K562 (cell line): Measurements from ENCODE around the gene TM7SF2. TPM values are rescaled to one million over a fixed set of nuclear protein-coding genes. Genes with fewer than 3 reads are reported as not detected.
A peak's percentile ranks its signal among the peaks of the same experiment; 100 is the strongest.

Source experiments
- AFF4 ChIP-seq: sonication (generic); formaldehyde crosslinking; IDR thresholded peaks from 2 replicates; pipeline ENCODE4 v1.8.0; 2023; ENCODE audit warnings: mild to moderate bottlenecking, missing genetic modification reagents
- BDP1 ChIP-seq: IDR thresholded peaks from 3 replicates; pipeline ENCODE4 v1.6.1; 2011; ENCODE audit not compliant: insufficient read length, insufficient read depth
- CTBP1 ChIP-seq: fragments of 450-650 bp; IDR thresholded peaks from 2 replicates; pipeline ENCODE4 v1.6.1; 2016; ENCODE audit warnings: borderline replicate concordance
- ELF2 ChIP-seq: fragments of 250-450 bp; sonication (Bioruptor Pico); IDR thresholded peaks from 2 replicates; pipeline ENCODE4 v1.5.0; 2021; ENCODE audit warnings: mild to moderate bottlenecking
- GTF3C2 ChIP-seq: IDR thresholded peaks from 3 replicates; pipeline ENCODE4 v1.6.1; 2011; ENCODE audit warnings: borderline replicate concordance, mild to moderate bottlenecking, moderate library complexity; ENCODE audit not compliant: insufficient read length; ENCODE audit errors: extremely low read depth
- HOXB6 ChIP-seq: fragments of 250-450 bp; sonication (Bioruptor Pico); IDR thresholded peaks from 2 replicates; pipeline ENCODE4 v1.5.1; 2022; ENCODE audit warnings: mild to moderate bottlenecking, borderline replicate concordance
- IFI16 ChIP-seq: fragments of 250-450 bp; sonication (Bioruptor Pico); IDR thresholded peaks from 2 replicates; pipeline ENCODE4 v2.1.2; 2022; ENCODE audit warnings: mild to moderate bottlenecking, inconsistent platforms
- MNT ChIP-seq, 2 experiments: fragments of 450-650 bp; conservative IDR thresholded peaks; 2 replicates each; pipeline ENCODE4 v1.6.1; 2017; ENCODE audit warnings: mild to moderate bottlenecking in 2 of 2, moderate library complexity in 2 of 2
- OTX1 ChIP-seq: fragments of 450-650 bp; formaldehyde crosslinking; IDR thresholded peaks from 2 replicates; pipeline ENCODE4 v1.4.0; 2022; ENCODE audit warnings: mild to moderate bottlenecking
- SMAD2 ChIP-seq: fragments of 150-350 bp; IDR thresholded peaks from 2 replicates; pipeline ENCODE4 v1.6.1; 2014; ENCODE audit warnings: low read depth, mild to moderate bottlenecking, low read length
- SREBF1 ChIP-seq: fragments of 150-350 bp; IDR thresholded peaks from 2 replicates; pipeline ENCODE4 v1.6.1; 2014; ENCODE audit warnings: antibody characterized with exemption, low read depth, low read length, borderline replicate concordance
- SRSF7 ChIP-seq: fragments of 200-400 bp; formaldehyde crosslinking; optimal IDR thresholded peaks from 2 replicates; pipeline ENCODE3; 2017; ENCODE audit warnings: mild to moderate bottlenecking, low read depth, low read length
- STAT5A ChIP-seq: IDR thresholded peaks from 2 replicates; pipeline ENCODE4 v1.6.1; 2012; ENCODE audit warnings: low read length, inconsistent platforms, borderline replicate concordance
- ZKSCAN3 ChIP-seq: fragments of 250-450 bp; sonication (Bioruptor Pico); IDR thresholded peaks from 2 replicates; pipeline ENCODE4 v1.4.0; 2020
- ZNF165 ChIP-seq: fragments of 250-450 bp; sonication (Bioruptor Pico); IDR thresholded peaks from 2 replicates; pipeline ENCODE4 v1.4.0; 2020; ENCODE audit warnings: borderline replicate concordance
- ZNF212 ChIP-seq: fragments of 450-650 bp; formaldehyde crosslinking; IDR thresholded peaks from 2 replicates; pipeline ENCODE4 v1.4.0; 2020; ENCODE audit warnings: mild to moderate bottlenecking
- ZNF639 ChIP-seq, 2 experiments: fragments of 200-800 bp in 1 of 2; sonication (Bioruptor generic) in 1 of 2; sonication (generic) in 1 of 2; formaldehyde crosslinking in 1 of 2; IDR thresholded peaks in 1 of 2; conservative IDR thresholded peaks in 1 of 2; 2 replicates each; pipeline versions ENCODE4 v1.5.0 to v1.6.1; 2016 to 2020; ENCODE audit warnings: missing compliant biosample characterization in 1 of 2, missing genetic modification characterization in 1 of 2, missing genetic modification reagents in 1 of 2
- polyA plus RNA-seq, 8 experiments: library from polyadenylated mRNA; depleted of rRNA in 4 of 8; stranded (reverse) in 5 of 8; unstranded in 3 of 8; fragments of >200 nt; fragmentation: Nextera tagmentation in 2 of 8; fragmentation: Illumina TruSeq in 1 of 8; extraction: Ambion mirVana in 2 of 8; extraction: Trizol in 1 of 8; gene quantifications; 2 replicates each; pipeline versions ENCODE4 v1.2.1 to v1.2.3, GENCODE V29; 2011 to 2014; ENCODE audit warnings: inconsistent platforms in 1 of 8, missing spikeins in 1 of 8
- total RNA-seq, 7 experiments: library from RNA; depleted of rRNA in 6 of 7; stranded (reverse); fragments of >200 nt in 6 of 7; fragmentation: Illumina TruSeq in 2 of 7; extraction: Trizol in 2 of 7; gene quantifications; 2 replicates each; pipeline versions ENCODE4 v1.2.1 to v1.2.3, GENCODE V29; 2011 to 2021; ENCODE audit warnings: low replicate concordance in 1 of 7

The TM7SF2 gene
- total and polyA plus RNA-seq, 9 of the 15 experiments (the other 6 are each of a cell fraction or from before 2014, with no cell fraction given), result 1.2 to 22.0 (median 14.3) TPM

DNA sequence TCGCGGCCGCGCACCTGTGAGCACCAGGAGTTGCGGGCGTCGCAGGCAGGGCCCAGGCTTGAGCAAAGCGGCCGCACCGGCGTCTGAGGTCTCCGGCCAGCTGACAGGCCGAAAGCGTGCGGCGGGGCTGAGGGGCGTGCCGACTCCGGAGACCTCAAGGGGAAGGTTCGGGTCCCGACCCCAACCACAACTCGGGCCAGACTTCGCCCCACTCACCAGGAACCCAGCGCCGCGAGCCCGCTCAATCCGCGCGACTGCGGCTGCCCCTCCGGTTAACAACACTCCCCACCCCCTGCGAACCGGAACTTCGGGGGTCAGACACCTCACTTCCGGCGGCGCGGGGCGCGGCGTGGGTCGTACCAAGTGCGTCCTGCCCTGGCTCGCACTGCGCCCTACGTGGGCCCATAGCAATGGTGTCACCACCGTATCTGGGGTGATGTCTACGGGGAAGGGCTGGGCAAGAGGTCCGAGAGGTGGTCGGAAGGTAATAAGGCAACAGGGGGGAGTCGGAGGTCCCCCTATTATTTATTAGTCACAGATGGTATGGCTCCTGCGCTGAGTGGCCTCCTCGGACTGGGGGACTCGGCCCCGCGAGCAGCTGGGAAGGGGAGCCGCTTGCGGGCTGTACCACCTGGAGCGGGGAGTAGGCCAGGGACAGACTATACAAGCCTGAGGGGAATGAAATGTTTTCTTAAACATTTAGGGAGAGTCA lies 22.7 kb downstream of the TM7SF2 start, which contains the start of gene SYVN1 (continued):
- TF ChIP-seq AFF4, result no peak
- TF ChIP-seq ELF2 (CRISPR knock-in tag), result no peak
- TF ChIP-seq ZNF165, result no peak
- TF ChIP-seq STAT5A, result no peak
- TF ChIP-seq SRSF7, result no peak
- no peak for TF ChIP-seq IFI16 (CRISPR knock-in tag)
- TF ChIP-seq ZNF639 (CRISPR knock-in tag; conservative IDR thresholded peaks at IDR 0.05 in 1 of 2, IDR thresholded peaks at IDR 0.05 in 1 of 2), result peak in 1 of 2 experiments; percentile 97; a peak in 2 of 4 replicates
- no peak for TF ChIP-seq ZKSCAN3
- TF ChIP-seq SREBF1, result peak; percentile 92; the same call in 1 of the 2 replicates
- TF ChIP-seq GTF3C2, result no peak
- no peak for TF ChIP-seq BDP1
- peak; percentile 93 to 95 for TF ChIP-seq MNT (conservative IDR thresholded peaks at IDR 0.05)
- no peak for TF ChIP-seq ZNF212 (CRISPR knock-in tag)
- peak; percentile 43; the same call in 1 of the 2 replicates for TF ChIP-seq OTX1 (CRISPR knock-in tag)
- no peak for TF ChIP-seq HOXB6 (CRISPR knock-in tag)
- peak; percentile 70 for TF ChIP-seq CTBP1
- no peak for TF ChIP-seq SMAD2
